GM18511 (cell line): ENCODE results near the gene PPP1R1C.

Source experiments
- ATAC-seq: cut with Tn5 transposase; IDR thresholded peaks from one replicate; pipeline ENCODE4 v1.9.1; 2021; ENCODE audit warnings: mild to moderate bottlenecking, moderate library complexity; ENCODE audit not compliant: unreplicated experiment

PPP1R1C gene

DNA sequence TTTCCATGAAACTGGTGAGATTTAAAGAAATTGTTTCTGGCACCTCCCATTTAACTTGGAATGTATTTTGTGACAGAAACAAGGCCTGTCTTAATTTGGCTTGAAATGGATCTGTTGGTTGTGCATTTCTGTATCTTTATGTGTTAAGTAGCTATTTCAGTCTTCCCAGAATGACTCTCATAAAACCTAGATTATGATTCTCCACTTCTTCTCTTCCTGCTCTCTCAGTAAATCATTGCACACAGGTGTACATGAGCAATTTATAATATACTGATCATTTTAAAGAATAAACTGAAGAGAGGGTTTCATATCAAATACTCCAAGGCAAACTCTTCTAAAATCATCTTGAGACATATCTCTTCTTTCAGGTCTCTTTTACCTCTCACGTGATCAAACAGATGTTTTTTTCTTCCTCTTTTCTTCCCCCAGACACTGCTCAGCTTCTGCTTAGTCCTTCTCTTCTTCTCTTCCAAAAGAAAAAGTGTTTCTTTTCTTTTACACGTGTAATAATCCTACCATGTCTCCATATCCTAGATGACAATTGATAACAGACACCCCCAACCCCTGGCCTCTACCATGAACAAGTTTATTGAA lies 112.0 kb downstream of the PPP1R1C start:
- no peak for ATAC-seq

DNA sequence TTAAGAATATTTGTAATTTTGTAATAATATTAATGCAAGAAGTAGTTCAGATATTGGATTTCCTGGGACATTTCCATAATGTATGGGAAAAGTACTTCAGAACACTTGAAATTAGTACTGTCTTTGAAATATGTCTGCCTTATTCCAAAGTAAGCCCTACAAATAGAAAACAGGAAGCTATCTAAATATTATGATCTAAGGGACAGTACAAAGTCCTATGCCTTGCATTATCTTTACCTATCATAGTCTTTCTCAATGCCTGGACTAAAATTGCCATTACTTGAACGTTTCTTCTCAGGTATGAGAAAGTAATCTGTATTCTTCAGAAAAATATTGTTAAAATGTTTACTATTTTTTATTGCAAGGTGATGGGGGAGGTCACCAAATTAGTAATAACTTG lies 113.0 kb downstream of the PPP1R1C start:
- ATAC-seq = no peak

DNA sequence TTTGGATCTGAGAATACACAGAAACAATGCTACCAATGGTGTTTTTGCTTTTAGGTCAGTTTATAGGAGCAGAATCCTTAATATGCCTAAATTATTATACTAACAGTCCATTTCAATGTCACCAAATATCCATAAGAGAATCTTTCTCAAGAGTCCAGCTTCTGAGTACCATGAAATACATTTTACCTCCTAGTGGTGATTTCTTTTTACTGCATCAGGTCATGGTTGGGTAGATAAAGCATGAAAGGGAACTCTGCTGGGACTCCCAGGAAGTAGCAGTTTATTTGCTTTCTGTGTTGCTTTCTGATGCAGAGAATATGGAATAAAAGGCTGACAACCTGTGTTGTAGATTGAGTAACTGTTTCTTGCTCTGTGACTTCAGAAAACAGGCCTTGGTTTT lies 115.6 kb downstream of the PPP1R1C start:
- ATAC-seq = peak; percentile 70

DNA sequence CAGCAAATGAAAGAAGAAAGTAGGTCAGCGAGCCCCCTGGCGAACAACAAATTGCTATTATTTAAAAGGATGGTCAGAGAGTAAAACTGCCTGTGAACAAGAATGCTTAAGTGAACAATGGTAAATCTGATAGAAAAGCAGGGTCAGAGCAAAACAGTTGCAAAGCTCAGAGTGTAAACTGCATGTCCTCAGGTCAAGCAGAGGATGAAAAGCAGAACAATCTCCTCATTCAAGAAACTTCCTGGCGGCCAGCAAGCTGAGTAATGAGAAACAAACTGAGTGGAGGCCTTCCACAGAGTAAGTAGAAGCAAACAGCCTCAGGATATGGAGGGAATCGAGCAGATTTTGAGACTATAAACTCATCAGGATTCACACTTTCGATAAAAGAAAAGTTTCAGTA lies 117.9 kb downstream of the PPP1R1C start:
- ATAC-seq = no peak

DNA sequence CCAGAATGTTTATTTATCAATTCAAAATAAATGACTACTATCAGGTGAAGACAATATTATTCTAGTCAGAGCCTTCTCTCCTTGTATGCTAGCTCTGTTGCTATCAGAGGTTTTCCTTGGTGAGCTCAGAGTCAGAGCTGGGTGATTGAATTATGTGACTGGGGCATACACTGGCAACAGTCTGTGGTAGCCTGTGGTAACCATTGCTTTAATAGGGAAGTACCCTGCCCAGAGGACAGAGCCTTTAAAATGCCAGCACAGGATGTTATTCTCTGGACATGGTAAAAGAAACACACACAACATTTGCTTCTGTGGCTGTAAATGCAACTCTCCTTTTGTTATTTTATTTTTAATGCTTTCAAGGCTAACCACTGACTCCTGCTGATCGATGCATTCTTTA lies 124.7 kb downstream of the PPP1R1C start:
- no peak for ATAC-seq

DNA sequence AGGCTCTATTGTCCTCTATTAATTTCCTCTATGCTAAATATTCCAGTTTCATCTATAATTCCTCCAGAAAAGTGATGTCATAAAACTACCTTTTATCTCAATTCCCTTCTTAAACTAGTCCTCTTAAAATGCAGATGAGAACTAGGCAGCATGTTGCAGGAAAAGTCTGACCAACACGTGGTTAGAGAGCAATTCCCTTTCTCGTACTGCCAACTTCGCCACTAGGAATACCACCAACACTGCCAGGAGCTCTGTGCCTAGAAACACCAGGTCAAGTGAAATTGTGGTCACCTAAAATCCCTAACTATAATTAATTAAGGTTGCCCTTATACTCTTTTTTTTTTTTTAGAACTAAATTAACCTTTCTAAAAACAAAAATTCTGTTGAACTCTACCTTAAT lies 127.7 kb downstream of the PPP1R1C start:
- ATAC-seq = no peak

DNA sequence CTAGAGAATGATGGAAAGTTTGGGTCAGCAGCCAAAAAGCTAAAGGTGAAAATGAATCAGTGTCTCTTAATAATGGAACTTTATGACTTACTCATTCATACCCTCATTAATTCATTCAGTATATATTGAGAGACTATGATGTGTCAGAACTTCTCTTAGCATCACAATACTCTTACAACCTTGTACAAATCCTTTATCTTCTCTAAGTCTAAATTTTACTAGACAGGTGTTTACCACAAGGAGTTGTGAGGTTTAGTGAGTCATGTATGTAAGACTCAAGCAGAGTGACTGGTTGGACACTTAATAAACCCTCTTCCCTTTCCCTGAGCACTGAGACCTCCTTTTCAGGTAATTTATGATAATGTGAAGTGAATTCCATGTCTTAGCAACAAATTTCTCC lies 129.6 kb downstream of the PPP1R1C start:
- no peak for ATAC-seq

DNA sequence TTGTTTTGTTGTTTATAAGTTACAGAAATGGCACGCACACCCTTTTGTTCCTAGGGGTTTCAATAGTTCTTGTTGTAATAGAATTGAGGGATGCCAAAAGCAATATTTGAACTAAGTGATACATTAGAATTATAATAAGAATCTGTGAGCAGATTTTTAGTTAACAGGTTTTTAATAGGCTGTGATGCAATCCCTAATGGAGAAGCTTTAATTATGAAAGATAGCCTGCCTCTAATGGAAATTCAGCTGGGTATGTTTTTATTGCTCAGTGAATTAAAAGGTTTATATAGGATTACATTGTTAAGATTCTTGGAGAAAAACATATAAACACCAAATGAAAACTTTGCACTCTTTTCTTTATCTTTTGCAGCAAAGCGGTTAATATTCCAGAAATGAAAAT lies 131.1 kb downstream of the PPP1R1C start:
- no peak for ATAC-seq

DNA sequence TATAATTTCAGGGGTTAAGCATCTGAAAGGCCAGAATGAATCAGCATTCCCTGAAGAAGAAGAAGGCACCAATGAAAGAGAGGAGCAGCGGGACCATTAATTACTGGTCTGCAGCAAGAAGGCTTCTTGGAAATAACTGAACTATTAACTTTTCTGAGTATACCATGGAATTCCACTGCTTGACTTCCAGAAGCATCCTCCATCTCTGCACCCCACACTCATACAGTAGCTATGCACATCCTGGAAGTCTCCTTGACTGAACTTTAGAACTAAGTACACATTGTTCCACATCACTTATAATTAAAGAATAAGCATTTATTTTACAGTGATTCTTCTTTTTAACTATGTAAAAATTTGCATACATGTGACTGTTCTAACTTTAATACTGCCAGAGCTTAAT lies 131.5 kb downstream of the PPP1R1C start:
- ATAC-seq = no peak

DNA sequence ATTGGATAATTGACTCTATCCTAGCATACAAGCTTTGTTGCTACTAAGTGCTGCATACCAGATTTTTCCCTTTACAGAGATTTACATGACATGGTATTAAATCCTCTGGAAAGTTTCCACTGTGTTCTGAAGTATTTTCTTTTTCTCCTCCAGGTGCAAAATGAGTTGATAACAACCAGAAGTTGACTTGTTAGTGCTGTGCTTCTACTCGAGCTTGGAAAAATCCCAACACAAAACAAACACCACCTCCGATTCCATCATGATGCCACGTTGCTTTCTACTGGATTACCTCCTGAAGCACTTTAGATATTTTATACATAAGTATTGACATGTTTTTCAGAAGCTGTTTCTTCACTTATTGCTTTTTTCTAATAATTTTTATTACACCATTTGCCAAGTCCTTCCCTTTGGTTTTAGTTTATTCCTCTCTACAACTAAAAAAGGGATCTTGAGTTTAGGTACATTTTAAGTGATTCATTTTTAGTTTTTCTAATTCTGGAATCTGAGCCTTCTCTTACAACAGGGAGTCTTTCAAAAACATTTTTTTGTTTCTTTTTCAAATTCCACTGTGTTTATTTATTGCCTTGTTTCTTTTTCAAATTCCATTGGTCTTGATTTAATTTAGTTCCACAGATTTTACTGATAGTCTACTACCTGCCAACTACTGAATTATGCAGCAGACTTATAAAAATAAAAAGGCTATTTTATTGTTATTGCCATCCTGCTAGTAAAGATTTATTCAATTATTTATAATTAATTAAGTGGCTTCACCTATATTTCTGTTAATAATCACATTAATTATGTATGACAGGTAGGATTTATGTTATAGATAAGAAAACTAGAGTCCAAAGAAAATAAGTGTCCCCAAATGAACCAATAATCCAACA lies 143.4 kb downstream of the PPP1R1C start:
- ATAC-seq = no peak

DNA sequence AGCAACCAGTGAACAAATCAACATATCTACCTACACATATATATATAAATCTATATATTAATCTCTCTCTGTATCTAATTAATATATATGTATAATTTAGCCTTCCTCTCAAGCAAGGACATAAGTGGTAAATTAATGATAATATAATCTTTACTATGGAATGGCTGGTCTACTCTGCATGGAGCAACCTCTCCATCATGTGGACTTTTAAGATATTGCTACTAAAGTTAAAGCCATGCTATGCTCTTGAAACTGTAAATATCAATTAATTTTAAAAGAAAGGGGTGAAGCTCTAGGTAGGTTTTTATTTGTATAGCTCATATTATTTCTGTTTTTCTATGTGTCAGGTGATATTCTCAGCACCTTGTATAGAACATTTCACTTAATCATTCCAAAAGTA lies 147.0 kb downstream of the PPP1R1C start:
- no peak for ATAC-seq

DNA sequence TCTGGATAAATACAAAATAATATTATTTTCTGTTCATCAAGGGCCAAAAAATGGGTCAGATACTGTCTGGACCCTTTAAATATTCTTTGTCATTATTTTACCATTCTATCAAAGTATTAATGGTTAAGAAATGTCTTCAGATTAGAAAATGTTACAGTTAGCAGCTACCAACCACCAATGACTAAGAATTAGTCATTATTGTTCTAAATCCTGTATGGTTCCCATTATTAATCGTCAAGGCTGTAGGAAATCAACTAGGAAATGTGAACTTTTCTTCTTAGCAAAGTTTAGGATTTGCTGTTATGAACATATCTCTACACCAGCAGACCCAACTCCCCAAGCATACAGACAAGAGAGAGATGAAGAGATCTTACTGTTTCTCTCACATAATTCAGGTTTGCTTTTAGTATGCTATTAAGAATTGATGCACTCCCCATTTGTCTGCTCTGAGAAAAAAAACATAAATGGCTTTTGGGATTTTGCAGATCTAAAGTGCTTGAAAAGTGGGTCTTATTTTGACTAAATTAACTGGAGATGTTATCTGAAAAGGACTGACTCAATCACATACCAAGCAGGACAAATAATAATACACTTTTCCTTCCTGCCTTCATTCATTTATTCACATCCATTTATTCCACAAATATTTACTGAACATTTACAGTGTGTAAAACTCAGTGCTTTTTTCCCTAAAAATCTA lies 147.7 kb downstream of the PPP1R1C start:
- ATAC-seq = no peak

DNA sequence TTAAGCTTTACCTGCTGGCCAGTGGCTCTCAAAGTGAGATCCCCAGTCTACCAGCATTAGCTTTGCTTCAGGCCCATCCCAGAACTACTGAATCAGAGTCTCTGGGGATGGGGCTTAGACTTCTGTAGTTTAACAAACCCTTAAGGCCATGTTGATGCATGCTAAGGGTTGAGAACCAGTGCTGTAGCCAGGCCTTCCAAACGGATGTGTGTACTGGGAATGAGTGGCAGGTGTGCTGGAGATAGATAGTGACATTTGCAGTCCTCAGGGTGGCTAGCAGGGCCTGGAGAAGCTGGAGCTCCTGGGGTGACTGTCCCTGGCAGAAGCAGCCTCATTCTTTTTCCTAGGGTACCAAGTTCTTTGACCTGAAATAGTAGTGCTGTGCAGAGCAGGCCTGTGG lies 148.5 kb downstream of the PPP1R1C start:
- no peak for ATAC-seq

DNA sequence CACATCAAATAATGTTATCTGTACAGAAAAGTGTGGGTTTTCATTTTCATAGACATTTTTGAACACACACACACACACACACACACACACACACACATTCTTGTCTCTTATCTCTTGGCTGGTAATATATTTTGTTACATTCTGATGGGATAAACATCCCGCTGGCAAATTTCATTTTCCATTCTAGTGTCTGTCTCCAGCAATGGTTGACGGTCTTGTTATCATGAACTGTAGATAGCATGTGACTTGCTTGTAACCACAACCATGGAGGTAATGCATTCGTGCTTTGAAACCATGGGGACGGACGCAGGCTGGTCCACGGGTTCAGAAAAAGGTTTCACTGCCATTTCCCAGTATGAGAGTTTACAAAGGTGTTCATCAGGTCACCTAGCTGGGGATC lies 156.4 kb downstream of the PPP1R1C start:
- ATAC-seq = no peak

DNA sequence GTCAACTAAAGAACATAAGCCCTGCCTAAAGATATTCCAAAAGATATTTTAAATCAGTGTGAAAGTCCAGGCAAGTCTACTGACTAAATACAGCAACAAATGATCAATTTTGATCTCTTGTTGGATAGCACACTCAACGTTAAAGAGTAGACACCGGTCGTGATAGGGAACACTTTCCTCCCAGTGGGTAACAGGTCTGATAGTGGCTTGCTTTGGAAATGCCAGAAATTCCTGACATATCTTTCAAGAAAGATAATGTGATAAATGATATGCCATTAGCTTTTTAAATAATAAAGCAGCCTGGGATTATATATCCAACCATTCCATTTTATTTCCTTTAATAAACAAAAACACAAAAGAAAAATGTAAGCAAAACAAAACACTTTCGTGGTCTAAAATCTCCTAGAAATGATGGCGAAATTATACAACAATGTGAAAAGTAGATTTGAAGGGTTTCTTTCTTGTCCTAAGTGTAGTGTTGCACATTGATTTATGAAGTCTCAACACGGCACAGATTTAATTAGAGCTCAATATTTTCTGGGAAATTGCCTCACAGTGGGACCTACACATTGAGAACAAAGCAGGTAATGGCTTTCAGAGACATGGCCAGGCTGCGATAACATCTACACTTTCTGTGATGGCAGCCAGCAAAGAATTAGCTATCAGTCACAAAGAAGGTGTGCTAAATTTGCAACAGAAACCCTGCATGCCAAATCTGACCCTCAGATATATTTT lies 158.6 kb downstream of the PPP1R1C start:
- ATAC-seq = no peak

DNA sequence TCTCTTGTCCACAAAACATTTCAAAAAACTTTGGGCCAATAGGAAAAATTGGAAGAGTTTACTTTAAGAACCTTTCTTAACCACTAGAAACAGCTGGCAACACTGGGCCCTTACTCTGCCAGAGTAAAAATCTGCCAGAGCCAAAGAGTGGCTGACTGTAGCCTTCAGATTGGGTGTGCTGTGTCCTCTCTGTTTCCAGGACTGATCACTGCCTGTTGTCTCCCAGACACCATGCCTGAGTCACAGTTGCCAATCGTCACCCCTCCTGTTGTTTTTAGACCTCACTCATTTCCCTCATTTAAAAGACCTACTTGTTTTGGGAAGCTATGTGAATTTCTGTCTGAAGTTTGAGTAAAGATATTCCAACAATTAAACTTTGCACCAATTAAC lies 159.1 kb downstream of the PPP1R1C start:
- ATAC-seq = no peak

DNA sequence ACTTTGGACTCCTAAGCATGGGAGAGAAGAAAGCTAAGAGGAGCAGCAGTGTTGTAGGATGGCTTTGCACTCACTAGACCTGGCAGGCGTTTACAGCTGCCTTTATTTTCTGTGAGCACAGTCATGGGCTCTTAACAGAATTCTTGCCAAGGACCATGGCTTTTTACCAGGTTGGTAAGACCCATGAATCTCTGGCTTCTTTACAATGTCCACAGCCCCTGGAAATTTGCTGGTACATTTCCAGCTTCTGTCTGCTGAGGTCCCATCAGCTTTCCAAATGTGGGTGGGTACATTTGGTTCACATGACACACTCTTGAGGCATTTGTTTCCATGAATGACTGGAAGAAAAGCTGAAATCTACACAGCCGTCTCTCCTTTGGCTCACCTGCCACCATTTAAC lies 162.7 kb downstream of the PPP1R1C start:
- ATAC-seq = no peak

DNA sequence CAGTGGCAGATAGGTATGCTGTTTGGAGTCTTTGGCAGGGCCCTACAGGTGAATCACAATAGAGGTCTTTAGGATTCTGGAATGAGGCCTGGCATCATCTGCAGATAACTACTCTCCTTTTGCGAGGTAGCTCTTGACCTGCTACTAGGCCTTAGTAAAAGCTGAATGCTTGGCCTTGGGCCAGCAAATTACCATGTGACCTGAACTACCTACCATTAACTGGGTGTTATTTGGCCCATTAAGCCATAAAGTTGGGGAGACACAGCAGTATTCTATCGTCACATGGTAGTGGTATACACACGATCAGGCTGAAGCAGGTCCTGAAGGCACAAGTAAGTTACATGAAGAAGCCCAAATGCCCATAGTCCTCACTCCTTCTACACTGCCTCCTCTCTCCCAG lies 178.2 kb downstream of the PPP1R1C start:
- ATAC-seq = no peak

DNA sequence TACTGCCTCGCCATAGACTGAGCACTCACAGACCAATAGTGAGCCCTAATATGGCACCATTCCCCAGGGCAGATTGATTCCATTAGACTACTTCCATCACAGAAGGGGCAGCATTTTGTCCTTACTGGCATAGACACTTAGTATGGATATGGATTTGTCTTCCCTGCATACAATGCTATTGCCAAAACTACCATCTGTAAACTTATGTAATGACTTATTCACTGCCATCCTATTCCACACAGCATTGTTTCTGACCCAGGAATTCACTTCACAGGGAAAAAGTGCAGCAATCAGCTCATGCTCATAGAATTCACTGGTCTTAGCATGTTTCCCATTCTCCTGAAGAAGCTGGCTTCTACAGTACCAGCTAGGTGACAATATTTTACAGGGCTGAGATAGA lies 179.0 kb downstream of the PPP1R1C start:
- ATAC-seq = no peak

DNA sequence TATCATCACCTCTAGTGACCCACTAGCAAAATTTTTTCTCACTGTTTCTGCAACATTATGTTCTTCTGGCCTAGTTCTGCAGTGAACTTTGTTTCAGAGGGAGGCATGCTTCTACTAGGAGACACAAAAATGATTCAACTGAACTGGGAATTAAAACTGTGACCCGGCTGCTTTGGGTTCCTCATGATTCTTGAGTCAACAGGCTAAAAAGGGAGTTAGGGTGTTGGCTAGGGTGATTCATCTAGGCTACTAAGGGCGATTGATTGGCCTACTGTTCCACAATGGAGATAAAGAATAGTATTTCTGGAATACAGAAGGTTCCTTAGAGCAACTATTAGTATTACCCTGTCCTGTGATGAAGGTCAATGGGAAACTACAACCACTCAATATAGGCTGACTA lies 179.5 kb downstream of the PPP1R1C start:
- no peak for ATAC-seq

DNA sequence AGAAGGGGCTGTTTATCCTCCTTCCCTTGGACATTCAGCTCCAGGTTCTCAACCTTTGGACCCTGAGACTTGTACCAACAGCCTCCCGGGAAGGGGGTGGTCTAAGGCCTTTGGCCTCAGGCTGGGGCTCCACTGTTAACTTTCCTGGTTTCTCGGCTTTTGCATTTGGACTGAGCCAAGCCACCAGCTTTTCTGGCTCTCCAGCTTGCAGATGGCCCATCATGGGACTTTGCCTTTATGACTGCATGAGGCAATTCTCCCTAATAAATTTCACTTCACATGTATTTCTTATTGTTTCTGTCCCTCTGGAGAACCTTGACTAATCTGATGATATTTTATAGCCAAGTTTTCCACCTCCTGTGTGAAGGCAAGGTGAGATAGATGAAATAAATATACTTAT lies 180.8 kb downstream of the PPP1R1C start:
- no peak for ATAC-seq
